Activated naive CD4-positive, alpha-beta T cell (primary cell): ENCODE results near the gene OR10G3.

Experiments used
- DNase-seq, 4 experiments: peaks; one replicate each; lab custom pipeline; 2025; lab: John Stamatoyannopoulos, UW

OR10G3 gene

GRCh38 chr14:21535545-21536417 is 44.1 kb downstream of the OR10G3 start:
- no peak for DNase-seq

- DNase-seq = no peak
Observed at GRCh38 chr14:21534576-21534975, 45.3 kb downstream of the OR10G3 start.

- DNase-seq = no peak
Observed at GRCh38 chr14:21533294-21533693, 46.6 kb downstream of the OR10G3 start.

GRCh38 chr14:21529515-21529914 is 50.4 kb downstream of the OR10G3 start:
- DNase-seq = no peak

GRCh38 chr14:21528381-21529348 is 51.2 kb downstream of the OR10G3 start:
- no peak for DNase-seq

GRCh38 chr14:21527318-21527679 is 52.6 kb downstream of the OR10G3 start:
- DNase-seq = no peak

GRCh38 chr14:21526672-21527317 is 53.1 kb downstream of the OR10G3 start:
- DNase-seq = no peak

- DNase-seq = peak in 3 of 4 experiments; percentile 11 to 52 (median 27)
Observed at GRCh38 chr14:21525962-21526671, 53.8 kb downstream of the OR10G3 start, which contains the start of gene SALL2. TSS of gene SALL2 (minus strand) at chr14:21526346. CDS start at chr14:21526127, 219 bp downstream.

GRCh38 chr14:21525571-21525961 is 54.3 kb downstream of the OR10G3 start:
- DNase-seq = no peak

- no peak for DNase-seq
Observed at GRCh38 chr14:21524575-21525490, 55.0 kb downstream of the OR10G3 start.

- no peak for DNase-seq
Observed at GRCh38 chr14:21523203-21523602, 56.7 kb downstream of the OR10G3 start.

GRCh38 chr14:21521501-21521900 is 58.4 kb downstream of the OR10G3 start:
- DNase-seq = no peak

- DNase-seq = no peak
Observed at GRCh38 chr14:21520767-21521166, 59.1 kb downstream of the OR10G3 start.

- no peak for DNase-seq
Observed at GRCh38 chr14:21518725-21519124, 61.2 kb downstream of the OR10G3 start.
